ENCODE data around the gene AGBL1.

The AGBL1 gene

DNA sequence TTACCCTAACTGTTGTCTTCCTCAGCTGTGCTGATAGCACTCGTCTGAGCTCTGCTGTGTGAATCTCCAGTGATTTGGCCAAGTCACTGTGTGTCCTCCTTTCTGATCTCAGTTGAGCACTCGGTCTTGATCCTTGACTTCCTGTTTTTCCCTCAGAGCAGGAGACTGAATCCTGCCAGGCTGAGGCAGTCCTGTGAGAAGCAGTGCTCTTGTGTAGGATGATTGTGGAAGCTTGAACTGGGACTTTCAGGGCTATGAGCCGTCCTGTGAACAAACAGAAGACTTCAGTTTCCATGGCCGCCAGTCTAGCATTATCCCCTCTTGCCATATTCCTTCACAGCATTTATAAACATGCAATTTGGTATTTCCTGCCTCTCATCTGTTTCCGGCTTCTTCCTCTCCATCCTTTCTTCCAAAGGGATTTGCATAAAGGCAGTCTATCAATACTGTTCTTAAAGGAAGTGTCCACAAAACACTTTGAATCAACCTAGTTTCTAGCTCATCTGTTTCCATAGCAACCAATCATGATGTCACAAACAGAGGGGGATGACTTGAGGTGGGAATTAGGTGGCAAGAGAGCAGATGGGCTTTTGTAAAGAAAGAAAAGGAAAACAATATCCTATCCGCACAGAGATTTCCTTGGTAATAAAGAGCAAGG is 237.2 kb downstream of the AGBL1 start:
- DNase-seq (ENCODE audit: low read depth in 3 of 3, low spot score in 1 of 3) = no peak

DNA sequence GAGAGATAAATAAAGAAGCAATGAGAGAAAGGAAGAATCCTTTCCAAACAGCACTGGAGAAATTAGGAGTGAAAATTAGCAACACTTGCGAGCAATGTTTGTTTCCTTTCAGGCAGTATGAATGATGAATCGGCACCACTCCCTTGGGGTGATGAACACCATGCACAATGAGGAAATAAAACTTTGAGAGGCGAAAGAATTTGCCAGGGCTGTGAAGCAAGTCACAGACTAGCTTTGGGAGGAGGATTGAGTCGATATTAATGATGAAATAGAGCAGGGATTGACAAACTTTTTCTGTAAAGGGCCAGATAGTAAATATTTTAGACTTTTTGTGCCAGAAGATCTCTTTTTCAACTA is 237.7 kb downstream of the AGBL1 start:
- no peak for DNase-seq (ENCODE audit: low read depth in 3 of 3, low spot score in 1 of 3)

DNA sequence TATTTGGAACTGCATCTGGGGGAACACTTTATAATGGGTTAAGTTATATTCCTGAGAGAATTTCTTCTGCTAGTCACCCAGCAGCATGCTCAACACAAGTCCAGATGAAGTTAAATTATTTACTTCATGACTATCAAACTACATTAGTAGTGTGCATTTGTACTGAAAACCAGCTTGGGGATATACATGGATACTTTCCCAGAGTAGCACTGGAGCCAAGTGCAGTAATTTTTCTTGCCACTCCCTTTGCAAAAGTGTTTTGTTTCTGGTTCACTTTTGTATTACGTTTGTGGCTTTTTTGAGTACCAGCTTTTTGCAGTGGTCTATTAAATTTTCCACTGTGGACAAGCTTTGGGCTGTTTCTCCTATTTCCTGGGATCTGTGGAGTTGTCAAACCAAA is 243.0 kb downstream of the AGBL1 start:
- no peak for DNase-seq (ENCODE audit: low read depth in 3 of 3, low spot score in 1 of 3)

DNA sequence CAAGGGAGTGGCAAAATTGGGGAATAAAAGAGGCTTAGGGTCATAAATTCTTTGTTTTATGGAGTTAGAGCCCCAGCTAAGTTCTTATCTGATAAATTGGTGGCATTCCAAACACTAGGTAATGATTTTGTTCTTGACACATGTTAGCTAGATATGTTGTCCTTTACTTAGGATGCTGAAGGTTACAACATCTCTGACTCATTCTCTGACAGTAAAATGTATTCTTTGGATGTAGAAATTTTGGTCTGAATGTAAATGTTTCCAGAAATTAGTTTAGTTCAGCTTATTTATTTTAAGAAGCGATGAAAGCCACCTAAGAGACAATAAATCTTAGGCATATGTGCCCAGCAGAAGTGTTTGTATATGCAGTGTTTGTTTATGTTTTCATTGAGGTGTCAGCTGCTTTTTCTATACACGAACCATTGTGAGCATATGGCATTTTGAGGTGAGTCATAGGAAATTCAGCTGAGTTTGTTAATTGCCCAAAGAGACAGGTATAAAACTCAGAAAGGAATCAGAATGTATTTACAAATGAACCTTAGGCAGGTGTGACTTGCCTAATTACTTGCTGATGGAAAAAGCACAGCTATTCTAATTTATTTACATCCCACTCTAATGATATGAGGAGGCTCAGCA is 247.7 kb downstream of the AGBL1 start:
- no peak for DNase-seq (ENCODE audit: low read depth in 3 of 3, low spot score in 1 of 3)

DNA sequence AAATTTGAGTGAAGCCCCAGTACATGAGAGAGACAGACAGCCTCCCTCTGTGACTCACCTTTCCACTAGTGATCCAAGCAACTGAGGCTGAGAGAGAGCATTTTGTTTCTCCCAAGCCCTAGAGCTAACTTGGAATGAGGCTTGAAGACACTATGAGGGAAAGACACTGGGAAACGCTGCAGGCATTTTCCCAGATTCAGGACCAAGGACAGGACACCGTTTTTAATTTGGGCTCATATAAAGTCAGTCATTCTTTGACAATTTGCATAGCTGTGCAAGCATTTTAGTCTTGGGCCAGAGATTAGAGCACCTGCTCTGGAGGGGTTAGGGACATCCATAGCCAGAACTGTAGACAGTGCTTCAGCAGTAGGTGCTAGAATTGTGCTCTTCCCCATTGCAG is 249.0 kb downstream of the AGBL1 start:
- no peak for DNase-seq (ENCODE audit: low read depth in 3 of 3, low spot score in 1 of 3)

DNA sequence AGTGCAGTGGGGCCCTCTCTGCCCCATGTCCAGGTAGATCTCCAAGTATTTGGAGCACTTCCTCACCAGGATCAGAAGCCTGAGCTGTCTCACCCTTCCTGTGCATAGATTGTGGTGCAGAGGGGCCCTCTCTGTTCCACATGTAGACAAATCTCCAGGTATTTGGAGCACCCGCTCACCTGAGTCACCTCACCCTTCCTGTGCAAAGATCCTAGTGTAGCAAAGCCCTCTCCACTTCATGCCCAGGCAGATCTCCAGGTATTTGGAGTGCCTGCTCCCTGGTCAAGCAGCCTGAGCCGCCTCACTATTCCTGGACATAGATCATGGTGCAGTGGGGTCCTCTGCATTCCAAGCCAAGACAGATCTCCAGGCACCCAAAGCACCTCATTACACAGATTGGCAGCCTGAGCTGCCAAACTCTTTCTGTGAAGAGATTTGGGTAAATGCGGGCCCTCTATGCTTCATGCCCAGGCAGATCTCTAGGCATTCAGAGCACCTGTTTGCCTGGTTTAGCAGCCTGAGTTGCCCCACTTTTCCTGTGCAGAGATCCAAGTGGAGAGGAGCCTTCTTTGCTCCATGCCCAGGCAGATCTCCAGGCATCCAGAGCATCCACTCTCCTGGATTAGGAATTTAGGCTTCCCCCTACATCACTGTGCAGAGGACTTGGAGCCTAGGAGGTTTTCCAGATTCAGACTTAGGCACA is 249.8 kb downstream of the AGBL1 start:
- DNase-seq (ENCODE audit: low read depth in 3 of 3, low spot score in 1 of 3) = no peak

DNA sequence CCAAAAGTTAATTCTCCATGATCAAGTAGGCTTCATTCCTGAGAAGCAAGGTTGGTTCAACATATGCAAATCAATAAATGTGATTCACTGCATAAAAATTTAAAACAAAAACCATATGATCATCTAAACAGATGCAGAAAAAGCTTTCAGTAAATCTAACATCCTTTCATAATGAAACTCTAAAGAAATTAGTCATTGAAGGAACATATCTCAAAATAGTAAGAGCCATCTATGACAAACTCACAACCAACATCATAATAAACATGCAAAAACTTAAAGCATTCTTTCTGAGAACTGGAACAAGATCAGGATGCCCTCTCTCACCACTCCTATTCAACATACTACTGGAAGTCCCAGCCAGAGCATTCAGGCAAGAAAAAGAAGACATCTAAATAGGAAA is 254.1 kb downstream of the AGBL1 start:
- no peak for DNase-seq (ENCODE audit: low read depth in 3 of 3, low spot score in 1 of 3)

DNA sequence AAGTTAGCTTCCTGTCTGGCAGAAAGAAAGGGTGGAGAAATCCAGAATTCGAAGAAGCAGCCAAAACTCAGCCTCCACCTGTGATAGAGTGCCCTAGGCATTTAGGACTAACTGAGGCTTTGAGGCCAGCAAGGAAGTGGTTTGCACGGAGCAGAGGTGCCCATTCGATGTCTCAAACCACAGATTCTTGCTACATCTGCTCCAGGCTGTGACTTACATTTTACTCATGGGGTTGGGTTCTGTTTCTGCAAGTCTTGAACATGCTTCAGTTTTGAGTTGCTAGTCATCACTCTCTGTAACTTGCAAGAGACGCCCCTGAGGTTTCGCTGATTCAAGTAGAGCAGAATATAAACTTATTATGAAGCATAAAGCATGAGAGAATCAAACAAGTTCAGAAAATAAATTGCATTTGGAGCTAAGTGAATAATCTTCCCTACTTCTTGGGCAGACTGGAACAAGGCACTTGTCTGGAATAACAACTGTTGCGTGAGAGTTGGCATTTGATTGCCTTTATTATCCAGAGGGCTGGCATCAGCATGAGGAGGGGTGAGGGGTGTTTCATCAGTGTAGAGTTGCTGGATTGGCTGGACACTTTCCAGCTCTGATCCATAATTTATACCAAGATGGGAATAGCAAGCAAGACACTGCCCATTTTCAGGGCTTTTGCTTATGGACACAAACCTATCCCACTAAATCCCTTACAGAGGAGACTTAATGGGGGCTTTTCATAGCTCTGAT is 256.5 kb downstream of the AGBL1 start:
- DNase-seq (ENCODE audit: low read depth in 3 of 3, low spot score in 1 of 3) = no peak

DNA sequence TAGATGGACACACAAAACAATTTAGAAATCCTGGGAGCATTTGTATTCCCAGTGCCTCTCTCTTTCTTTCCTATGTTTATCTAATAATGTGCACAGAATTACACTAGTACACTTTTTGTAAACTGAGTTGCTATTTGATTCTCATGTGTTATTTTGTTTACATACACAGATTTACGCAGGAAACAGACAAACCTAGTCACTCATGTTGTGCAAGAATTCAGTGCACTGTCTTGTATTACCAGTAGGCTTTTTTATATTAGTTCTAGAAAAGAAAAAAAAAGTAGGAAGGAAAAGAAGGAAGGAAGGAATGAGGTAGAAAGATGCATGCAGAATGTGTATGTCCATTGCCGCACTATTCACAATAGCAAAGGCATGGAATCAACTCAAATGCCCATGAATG is 257.4 kb downstream of the AGBL1 start:
- no peak for DNase-seq (ENCODE audit: low read depth in 3 of 3, low spot score in 1 of 3)

DNA sequence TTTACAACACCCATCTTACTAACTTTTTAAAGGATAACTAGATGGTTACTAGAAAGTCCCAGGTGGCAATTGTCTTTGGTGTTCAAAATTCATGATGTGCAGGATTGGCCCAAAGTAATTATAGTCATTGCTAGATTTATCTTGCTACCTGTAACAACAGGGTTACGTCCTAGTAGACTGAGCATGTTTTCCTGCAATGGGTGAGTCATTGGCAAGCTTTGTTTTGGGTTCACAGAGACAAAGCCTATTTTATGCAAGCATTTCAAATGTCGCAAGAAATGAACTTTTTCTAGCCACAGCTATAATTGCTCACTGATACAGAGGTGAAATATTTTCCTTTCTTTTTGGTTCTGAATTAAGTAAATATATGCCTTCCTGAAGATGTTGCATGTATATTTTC is 267.6 kb downstream of the AGBL1 start:
- DNase-seq (ENCODE audit: low read depth in 3 of 3, low spot score in 1 of 3) = no peak

DNA sequence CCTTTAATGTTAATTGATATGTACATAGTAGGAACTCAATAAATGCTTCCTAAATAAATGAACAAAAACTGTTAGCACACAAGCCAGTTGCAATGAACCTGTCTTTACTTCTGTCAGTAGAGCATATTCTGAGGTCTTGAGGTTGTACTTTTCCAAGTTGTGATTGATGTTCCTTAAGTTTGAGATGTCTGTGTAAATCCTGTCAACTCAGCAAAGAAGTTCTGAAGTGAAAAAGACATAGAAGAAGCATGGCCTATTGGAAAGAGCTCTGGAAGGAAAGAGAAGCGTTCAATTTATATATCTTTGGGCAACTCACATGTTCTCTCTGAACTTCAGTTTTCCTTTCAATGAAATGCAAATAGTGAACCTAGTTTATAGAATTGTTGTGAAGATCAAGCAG is 269.9 kb downstream of the AGBL1 start:
- no peak for DNase-seq (ENCODE audit: low read depth in 3 of 3, low spot score in 1 of 3)

DNA sequence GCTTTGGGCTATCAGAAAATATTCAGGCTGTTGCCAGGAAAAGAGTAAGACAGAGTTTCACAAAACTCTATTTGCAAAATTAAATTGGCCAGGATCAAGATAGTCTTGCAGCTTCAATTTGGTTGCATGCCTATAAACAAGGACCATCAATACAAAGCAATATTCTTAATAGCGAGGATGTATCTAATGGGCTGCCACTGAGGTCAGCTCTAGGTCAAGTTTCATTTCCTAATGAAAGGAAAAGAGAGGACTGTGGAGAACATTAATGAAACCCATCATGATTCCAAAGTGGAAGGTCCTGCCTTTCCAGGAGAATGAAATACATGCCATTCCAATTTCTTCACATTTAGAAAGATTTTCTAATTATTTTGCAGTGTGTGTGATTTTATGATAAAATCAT is 273.5 kb downstream of the AGBL1 start:
- DNase-seq (ENCODE audit: low read depth in 3 of 3, low spot score in 1 of 3) = no peak

DNA sequence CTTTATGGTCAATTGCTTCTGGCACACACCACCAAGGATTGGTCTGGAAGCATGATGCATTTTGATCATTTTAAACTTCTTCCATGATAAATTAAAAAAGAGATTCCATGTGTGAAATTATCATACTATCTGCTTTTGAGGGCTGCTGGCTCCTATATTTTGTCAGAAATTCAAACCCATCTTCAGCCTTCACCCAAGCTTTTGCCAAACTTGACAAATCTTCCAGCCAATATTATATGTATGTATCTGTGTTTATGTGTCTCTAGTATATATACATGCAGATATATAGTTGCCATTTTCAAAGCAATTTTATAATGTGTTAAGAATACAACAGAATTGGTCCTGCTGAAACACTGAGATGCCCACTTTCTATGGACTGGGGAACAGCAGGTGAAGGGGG is 275.7 kb downstream of the AGBL1 start:
- no peak for DNase-seq (ENCODE audit: low read depth in 3 of 3, low spot score in 1 of 3)

DNA sequence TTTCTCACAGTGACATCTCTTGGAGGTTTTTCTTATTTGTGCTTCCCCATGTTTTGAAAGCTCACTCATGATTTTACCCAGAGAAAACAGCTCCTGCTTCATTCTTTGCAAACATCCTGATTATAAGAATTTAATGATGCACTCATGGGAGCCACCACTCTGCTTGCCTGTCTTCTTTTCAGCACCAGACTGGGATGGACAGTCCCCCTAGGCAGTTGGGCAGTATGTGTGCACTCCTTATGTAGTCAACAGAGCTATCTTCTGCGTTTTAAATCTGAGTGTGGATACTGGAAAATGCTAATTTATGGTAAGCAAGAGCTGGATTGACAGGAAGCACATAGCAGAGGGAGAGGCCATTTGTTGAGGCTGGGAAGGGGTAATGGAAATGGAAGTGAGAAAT is 276.1 kb downstream of the AGBL1 start:
- no peak for DNase-seq (ENCODE audit: low read depth in 3 of 3, low spot score in 1 of 3)

DNA sequence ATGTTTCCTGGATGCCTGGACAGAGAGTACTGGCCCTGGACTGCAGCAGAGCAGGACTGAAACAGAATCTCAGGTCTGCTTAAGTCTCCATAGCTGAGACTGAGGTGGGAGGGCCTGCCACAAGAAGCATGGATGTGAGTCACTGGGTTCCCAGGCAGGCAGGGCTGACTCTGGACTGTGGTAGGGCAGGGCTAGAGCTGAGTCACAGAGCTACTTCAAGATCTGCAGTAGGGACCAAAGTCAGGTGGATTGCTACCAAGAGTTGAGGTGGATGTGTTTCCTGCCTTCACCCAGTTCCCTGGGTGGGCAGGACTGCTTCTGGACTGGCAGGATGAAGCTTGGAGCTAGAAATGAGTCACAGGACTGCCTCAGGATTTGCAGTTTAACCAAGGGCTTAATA is 282.9 kb downstream of the AGBL1 start:
- DNase-seq (ENCODE audit: low read depth in 3 of 3, low spot score in 1 of 3) = no peak

DNA sequence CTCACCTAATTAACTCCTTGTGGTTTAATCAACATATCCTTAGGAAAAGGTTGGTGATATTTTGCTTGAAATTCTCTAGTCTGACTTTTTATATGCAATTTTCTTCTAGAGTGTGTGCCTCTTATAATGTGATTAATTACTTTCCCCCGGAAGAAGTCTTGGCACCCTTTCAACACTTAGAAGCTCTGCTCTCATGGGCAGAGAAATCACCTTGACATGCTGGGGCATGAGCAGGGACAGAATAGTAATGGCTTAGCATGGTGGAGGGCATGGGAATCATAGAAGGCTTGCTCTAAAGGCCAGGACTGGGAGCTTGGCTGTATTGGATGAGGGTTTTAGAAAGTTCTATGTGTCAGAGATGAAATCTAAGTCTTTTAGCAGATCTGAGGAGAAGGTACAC is 293.5 kb downstream of the AGBL1 start:
- DNase-seq (ENCODE audit: low read depth in 3 of 3, low spot score in 1 of 3) = no peak

DNA sequence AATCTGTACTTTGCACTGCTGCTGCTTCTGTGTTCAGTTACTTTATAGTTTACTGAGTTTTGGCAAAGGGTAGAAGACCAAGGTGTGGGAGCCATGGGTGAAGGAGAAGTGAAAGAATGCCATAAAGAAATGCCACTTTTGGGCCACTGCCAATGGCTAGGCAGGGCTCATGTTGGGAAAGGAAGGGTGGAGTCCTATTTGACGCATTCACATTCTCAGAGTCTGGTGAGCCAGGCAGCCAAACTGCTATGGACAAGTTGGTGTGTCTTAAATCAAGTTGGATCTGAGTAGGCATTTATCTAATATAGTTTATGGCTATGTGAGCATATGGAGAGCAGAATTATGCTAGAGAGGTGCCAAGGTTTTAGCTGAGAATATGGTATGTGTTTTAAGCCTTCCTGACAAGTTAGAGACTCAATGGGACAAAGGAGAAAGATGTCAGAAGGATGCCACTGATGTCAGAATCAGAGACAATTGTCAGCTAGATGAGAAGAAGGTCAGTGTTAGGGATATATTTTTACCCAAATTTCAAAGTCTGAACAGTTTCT is 296.1 kb downstream of the AGBL1 start:
- DNase-seq (ENCODE audit: low read depth in 3 of 3, low spot score in 1 of 3) = no peak

DNA sequence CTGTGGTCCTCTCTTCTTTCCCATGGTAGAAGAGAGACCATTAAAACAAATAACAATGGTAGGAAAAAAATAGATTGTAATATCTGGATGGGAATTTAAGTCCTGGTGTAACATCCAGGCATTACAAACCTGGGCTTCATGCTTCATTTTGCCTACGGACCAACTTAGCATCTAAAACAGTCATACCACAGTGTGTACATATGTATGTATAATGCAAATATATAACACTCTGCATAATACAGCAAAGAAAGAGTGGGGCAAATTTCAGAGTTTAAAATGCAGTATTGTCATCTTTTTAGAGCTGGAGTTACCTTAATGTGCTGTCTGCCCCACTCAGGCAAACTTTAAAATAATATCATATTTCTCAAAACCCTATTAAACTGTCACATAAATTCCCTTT is 298.2 kb downstream of the AGBL1 start:
- DNase-seq (ENCODE audit: low read depth in 3 of 3, low spot score in 1 of 3) = no peak

DNA sequence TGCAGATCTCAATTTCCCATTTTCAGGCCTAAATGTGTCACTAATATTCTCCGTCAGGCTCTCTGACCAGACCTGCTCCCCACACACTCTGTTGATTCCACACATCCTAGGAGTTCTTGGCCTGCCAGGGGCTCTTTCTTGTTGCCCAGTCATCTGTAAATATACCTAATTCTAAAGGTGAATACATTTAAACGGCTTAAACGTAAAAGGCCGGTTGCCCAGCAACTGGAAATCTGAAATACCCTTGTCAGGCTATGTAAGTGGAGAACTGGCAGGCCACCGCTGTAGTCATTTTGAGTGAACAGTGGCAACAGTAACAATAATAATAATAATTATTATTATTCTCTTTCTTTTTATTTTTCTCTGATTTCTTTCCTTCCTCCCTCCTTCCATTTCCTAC is 302.7 kb downstream of the AGBL1 start:
- DNase-seq (ENCODE audit: low read depth in 3 of 3, low spot score in 1 of 3) = no peak

DNA sequence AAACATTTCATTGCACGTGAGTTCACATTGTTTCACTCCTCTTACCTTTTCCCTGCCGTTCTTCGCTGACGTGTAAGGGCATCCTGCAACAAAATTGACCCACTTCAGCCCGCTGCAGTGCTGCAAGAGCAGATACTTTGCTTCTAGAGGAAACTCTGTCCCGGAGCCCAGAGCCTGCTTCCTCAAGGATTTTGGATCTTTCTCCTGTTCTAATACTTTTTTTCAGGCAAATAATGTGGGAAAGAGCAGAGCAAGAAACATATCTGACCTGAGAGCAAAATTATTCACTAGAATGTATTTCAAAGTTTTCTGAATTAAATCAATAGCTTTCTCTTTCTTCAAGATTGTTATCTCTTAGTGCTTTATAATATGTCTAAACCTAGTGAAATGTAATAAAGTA is 303.9 kb downstream of the AGBL1 start:
- DNase-seq (ENCODE audit: low read depth in 3 of 3, low spot score in 1 of 3) = no peak

DNA sequence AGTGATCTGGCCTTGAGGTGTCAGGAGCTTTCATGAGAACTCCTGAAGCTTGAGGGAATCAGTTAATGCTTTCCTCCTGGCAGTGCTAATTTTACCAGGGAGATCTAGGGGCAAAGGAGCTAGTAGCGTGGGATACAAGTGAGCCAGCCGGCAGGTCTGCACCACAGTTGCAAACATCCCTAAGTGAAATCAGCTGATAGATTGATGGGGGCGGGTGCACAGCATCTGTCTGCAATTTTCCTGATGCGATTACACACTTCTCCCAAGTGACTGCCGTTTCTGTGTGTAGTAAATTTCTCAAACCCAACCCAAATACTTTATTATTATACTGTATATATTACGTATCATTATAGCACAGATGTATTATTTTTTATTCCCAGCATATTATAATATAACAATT is 304.5 kb downstream of the AGBL1 start:
- no peak for DNase-seq (ENCODE audit: low read depth in 3 of 3, low spot score in 1 of 3)

DNA sequence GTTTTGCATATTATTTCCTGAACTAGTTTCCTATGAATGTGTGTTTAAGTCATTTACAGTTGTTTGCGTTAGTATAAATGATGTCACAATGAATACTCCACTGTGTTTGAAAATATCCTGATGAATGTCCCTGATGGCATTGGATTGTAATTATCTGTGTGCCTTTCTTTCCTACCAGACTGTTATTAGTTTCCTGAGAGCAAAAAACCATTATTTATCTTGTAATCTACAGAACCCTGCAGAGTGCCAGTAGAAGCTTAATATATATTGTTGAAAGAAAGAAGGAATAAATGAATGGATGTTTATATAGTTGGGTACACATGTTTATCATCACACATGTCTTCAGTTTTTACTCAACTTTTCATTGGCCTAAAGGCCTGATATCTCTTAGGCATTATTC is 312.6 kb downstream of the AGBL1 start:
- DNase-seq (ENCODE audit: low read depth in 3 of 3, low spot score in 1 of 3) = no peak

All from stimulated activated CD4-positive, alpha-beta T cell treated with anti-CD3 and anti-CD28 coated beads, TNF-alpha, amount 100 ng/mL, for 1 hour (primary cell).